Fibroblast of the aortic adventitia (primary cell): ENCODE measurements around the gene GARS1. TPM values are rescaled to one million over a fixed set of nuclear protein-coding genes. Genes with fewer than 3 reads are reported as not detected.

Experiments used
- DNase-seq: peaks from one replicate; pipeline ENCODE4 v3.0.0-alpha.2; 2010; ENCODE audit warnings: low read depth
- H3K4me3 ChIP-seq: 2 replicates; pipeline ENCODE4 v1.5.1; 2011; ENCODE audit warnings: low read depth, mild to moderate bottlenecking, control low read depth, low read length, moderate library complexity
- total RNA-seq: library from RNA; depleted of rRNA; stranded (reverse); fragments of >200 nt; gene quantifications from 2 replicates; pipeline ENCODE4 v1.2.3, GENCODE V29; 2012; ENCODE audit warnings: low replicate concordance
- TF ChIP-seq, protein P1 (sequence below): IDR thresholded peaks from 2 replicates; pipeline ENCODE4 v1.5.1; 2011; ENCODE audit warnings: mild to moderate bottlenecking, low read length, control low read depth, inconsistent platforms; ENCODE audit not compliant: insufficient read depth

Gene GARS1
- total RNA-seq, 1 donor: 452 TPM

DNA sequence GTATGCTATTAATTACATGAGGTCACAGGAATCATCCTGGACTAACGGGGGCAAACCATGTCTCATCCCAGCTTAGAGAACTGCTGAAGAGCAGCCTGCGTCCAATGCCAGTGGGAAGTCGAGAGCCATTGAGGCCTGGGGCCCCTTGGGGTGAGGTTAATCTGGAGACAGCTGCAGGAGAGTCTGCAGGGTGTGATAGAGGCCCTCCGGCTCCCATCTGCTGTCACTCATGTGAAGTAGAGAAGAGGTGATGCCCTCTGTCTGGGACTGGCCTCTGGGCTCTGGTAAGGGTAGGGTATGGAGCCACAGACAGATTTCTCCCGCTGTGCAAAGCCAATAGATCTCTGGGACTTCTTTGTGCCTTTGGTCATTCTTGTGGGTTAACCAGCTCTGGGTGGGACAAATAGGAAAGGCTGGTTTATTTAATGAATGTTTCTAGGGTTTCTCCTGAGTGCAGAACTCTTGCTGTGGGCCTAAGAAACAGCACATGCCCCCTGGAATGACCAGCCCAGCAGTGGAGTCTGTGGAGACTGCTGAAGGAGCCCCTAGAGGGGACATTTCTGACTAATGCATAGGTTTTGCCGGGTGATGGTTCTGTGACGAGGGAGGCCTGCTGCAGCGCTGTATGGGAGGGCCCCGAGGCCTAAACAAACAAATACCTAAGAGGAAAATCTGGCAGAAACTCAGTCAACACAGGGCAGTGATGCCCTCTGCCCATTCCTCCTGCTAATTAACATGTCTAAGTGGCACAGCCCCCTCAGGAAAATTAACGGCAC is 53.1 kb downstream of the GARS1 start:
- H3K4me3 ChIP-seq: no peak overlapping the region
- TF ChIP-seq, protein P1, sequence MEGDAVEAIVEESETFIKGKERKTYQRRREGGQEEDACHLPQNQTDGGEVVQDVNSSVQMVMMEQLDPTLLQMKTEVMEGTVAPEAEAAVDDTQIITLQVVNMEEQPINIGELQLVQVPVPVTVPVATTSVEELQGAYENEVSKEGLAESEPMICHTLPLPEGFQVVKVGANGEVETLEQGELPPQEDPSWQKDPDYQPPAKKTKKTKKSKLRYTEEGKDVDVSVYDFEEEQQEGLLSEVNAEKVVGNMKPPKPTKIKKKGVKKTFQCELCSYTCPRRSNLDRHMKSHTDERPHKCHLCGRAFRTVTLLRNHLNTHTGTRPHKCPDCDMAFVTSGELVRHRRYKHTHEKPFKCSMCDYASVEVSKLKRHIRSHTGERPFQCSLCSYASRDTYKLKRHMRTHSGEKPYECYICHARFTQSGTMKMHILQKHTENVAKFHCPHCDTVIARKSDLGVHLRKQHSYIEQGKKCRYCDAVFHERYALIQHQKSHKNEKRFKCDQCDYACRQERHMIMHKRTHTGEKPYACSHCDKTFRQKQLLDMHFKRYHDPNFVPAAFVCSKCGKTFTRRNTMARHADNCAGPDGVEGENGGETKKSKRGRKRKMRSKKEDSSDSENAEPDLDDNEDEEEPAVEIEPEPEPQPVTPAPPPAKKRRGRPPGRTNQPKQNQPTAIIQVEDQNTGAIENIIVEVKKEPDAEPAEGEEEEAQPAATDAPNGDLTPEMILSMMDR: no peak
- DNase-seq: no peak

DNA sequence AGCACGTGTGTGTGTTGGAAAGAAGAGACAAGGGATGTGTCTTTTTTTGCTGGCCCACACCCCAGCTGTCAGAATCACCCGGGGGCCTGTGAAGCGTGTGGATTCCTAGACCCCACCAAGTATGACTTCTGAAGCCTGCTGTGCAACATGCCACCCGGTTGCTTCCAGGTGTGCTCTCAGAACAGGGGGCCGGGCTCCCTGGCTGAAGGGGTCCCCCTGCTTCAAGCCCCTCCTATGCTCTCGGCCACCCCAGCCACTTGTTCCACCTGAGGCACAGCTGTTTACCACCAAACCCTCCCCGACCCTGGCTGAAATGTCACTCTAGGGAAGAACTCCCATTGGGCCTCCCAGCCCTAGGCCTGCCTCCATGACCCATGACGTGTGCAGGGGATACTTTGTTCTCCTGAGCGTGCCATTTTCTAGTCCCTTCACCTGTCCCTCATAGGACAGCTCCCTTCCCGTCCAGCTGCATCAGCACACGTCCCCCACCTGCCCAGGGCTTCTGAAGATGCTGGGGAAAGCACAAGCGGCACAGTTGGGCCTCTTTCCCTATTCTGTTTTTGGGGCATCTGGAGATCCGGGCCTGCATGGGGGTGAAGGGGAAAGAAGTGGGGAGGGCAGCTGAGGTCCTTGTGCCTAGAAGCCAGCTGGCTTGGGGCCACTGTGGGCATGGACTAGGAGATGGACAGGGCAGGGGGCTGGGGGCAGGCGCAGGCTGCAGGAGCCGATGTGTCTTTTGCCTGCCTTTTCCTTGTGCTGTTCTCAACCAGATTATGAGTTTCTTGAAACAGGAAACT is 54.3 kb downstream of the GARS1 start:
- H3K4me3 ChIP-seq: no peak overlapping the region
- TF ChIP-seq, protein P1: no peak
- DNase-seq: no peak

DNA sequence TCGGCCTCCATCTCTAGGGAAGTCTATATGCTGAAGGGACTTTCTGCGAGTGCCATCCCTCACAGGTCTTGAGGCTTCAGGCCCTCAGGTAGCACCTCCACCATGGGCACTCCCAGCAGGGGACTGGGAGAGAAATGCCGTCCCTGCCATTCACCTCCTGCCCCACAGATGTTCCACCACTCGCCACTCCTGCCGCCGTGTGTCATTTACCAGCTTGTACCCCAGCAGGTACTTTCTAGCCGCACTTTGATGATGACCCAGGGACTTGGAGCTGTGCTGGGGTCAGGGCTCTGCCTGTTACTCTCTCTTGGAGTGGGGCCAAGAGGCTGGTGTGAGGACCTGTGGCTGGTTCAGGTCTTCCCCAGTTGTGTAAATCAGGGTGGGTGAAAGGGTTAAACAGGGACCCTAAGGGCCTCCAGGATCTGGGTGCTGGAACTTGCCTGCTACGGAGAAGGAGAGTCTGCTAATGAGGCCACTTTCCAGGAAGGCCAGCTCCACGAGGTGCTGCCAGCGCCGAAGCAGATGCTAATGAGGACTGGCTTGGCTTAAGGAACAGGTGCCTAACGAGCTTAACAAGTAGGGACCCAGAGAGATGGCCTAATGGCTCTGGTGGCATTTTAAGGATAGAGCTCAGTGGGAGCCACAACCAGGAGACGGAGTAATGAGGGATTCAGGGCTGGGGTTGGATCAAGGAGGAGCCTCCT is 55.2 kb downstream of the GARS1 start:
- H3K4me3 ChIP-seq: no peak overlapping the region
- TF ChIP-seq, protein P1: no peak
- DNase-seq: no peak

DNA sequence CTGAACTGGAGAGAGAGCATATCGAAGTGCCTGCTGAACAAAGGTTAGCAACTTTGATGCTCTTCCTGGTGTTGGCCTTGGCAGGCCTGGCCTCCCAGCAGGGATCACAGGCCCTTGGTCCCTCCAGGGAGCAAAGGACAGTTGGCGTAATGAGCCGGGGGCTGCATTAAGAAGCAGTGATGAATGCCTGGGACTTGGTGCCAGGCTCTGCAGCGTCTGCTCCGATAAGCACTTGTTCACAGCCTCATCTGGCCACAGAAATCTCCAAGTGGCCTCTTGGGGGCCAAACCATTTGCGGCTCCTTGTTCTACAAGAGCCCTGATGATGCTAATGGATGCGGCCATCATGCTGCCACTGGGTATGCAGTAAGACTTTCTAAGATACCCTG is 55.7 kb downstream of the GARS1 start:
- TF ChIP-seq, protein P1: no peak
- DNase-seq: no peak
- H3K4me3 ChIP-seq: no peak overlapping the region

DNA sequence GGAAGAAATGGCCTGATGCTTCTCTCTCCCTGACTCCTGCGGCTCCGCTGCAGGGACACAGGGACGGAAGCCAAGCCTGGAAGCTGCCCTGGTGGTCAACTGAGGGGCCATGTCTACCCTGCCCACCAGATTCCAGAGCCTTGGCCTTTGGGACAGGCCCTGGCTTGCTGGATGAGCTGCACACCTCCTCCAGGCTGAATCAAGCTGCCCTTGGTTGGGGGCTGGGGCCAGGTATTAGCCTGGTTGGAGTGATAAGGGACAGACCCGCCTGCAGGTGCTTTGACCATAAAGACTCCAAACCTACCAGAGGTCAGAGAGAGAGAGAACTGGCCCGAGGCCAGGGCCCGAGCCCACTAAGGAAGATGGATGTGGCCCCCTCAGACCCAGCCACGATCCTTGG is 57.5 kb downstream of the GARS1 start:
- TF ChIP-seq, protein P1: no peak
- no peak overlapping the region for H3K4me3 ChIP-seq
- no peak for DNase-seq

DNA sequence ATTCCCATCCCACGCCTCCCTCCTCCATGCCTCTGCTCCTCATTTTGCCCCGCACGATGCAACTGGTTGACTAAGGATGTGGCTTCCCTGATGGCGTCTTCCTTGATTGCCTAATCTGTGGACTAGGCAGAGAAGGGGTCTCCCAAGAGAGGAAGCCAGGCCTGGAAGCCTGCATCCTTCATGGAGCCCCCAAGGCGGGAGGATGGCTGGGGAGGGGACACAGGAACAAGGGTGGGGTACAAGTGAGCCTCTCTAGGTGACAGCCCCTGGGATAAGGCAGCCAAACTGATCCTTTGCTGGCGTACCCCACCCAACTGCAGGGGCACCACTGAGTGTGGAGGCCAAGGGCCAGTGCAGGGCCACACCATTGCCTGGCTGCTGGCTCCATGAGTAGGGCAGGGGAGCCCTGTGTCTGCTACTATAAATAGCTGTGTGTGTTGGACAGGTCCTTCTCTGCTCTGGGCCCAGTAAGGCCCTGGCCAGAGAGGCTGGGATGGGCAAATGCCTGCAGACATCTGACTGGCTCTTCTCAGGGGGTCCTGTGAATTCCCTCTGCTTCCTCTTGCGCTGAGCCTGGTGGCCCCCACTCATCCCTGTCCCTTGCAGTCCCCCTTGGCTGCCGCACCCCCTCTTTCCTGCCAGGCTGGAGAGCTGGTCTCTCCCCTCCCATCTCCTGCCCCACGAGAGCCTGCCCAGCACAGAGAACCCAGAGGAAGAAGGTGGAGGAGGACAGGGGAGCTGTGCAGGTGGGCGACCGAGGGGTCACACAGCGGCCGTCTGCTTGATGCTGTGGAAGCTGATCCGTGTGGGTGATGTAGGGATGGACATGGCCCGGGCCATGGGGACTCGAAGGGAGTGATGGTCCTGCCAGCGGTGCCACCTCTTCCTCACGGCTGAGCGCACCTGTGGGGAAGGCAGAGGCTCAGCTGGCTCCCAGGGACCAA is 58.3 kb downstream of the GARS1 start:
- DNase-seq: no peak
- no peak overlapping the region for H3K4me3 ChIP-seq
- TF ChIP-seq, protein P1: no peak
